Smooth muscle cell (in vitro differentiated cells): Measurements from ENCODE around the gene CDK18. TPM values are rescaled to one million over a fixed set of nuclear protein-coding genes. Genes with fewer than 3 reads are reported as not detected.

Experiments used
- DNase-seq: peaks from one replicate; lab custom pipeline; 2025; ENCODE audit not compliant: unreplicated experiment; lab: John Stamatoyannopoulos, UW
- H2AFZ ChIP-seq: fragments of 200-600 bp; sonication (generic); 2 replicates; pipeline ENCODE4 v1.6.0; 2016; ENCODE audit warnings: antibody characterized with exemption, low read depth, mild to moderate bottlenecking
- H3F3A ChIP-seq: fragments of 200-600 bp; sonication (generic); 2 replicates; pipeline ENCODE4 v1.6.0; 2017; ENCODE audit warnings: antibody characterized with exemption, low read depth
- H3K27ac ChIP-seq: fragments of 200-600 bp; sonication (generic); 2 replicates; pipeline ENCODE4 v1.5.1; 2016; ENCODE audit warnings: low read depth, mild to moderate bottlenecking
- H3K27me3 ChIP-seq: fragments of 200-600 bp; sonication (generic); 2 replicates; pipeline ENCODE4 v1.6.1; 2016; ENCODE audit warnings: low read depth, mild to moderate bottlenecking
- H3K36me3 ChIP-seq: fragments of 200-600 bp; sonication (generic); 2 replicates; pipeline ENCODE4 v1.5.1; 2016; ENCODE audit warnings: low read depth
- H3K4me1 ChIP-seq: fragments of 200-600 bp; sonication (generic); 2 replicates; pipeline ENCODE4 v1.5.1; 2016; ENCODE audit warnings: low read depth
- H3K4me2 ChIP-seq: fragments of 200-600 bp; sonication (generic); 2 replicates; pipeline ENCODE4 v1.6.0; 2016; ENCODE audit warnings: mild to moderate bottlenecking
- H3K4me3 ChIP-seq: fragments of 200-600 bp; sonication (generic); 2 replicates; pipeline ENCODE4 v1.5.1; 2016; ENCODE audit warnings: mild to moderate bottlenecking
- H3K79me2 ChIP-seq: fragments of 200-600 bp; sonication (generic); 2 replicates; pipeline ENCODE4 v1.6.0; 2016; ENCODE audit warnings: low read depth, mild to moderate bottlenecking
- H3K9ac ChIP-seq: fragments of 200-600 bp; sonication (generic); 2 replicates; pipeline ENCODE4 v1.6.0; 2016; ENCODE audit warnings: low read depth
- H3K9me3 ChIP-seq: fragments of 200-600 bp; sonication (generic); replicated peaks from 2 replicates; pipeline ENCODE4 v1.5.1; 2016; ENCODE audit warnings: low read depth
- H4K20me1 ChIP-seq: fragments of 200-600 bp; sonication (generic); 2 replicates; pipeline ENCODE4 v1.6.0; 2016; ENCODE audit warnings: low read depth
- CTCF ChIP-seq: fragments of 200-600 bp; sonication (generic); IDR thresholded peaks from 2 replicates; pipeline ENCODE4 v1.5.1; 2017; ENCODE audit warnings: borderline replicate concordance, mild to moderate bottlenecking, antibody characterized with exemption; ENCODE audit not compliant: insufficient read depth, poor library complexity, severe bottlenecking
- WGBS: methylation state at CpG from one replicate; pipeline ENCODE4 v1.1.7; 2016; ENCODE audit warnings: low lambda C conversion rate; 5-methylcytosine and 5-hydroxymethylcytosine counted together
- polyA plus RNA-seq: library from polyadenylated mRNA; unstranded; fragments of >200 nt; fragmentation: Nextera tagmentation; extraction: Ambion mirVana; gene quantifications from 2 replicates; pipeline ENCODE4 v1.2.1, GENCODE V29; 2016
- total RNA-seq: library from RNA; depleted of rRNA; stranded (reverse); fragments of >200 nt; gene quantifications from 2 replicates; pipeline ENCODE4 v1.2.3, GENCODE V29; 2014

CDK18 gene
- total and polyA plus RNA-seq, 2 experiments from 2014 or later = 6.1 TPM

GRCh38 chr1:205568469-205569361 is 64.2 kb downstream of the CDK18 start:
- TF ChIP-seq CTCF = no peak
- no peak overlapping the region for H3K27ac ChIP-seq
- H3K9ac ChIP-seq = no peak overlapping the region
- H3K4me2 ChIP-seq = peak overlapping the region; percentile 74
- WGBS = 17% methylated on average over 30 of the region's 90 CpGs
- H3K4me1 ChIP-seq = no peaks in the 10 kb centered on the region
- H4K20me1 ChIP-seq = no peaks in the 10 kb centered on the region
- peak overlapping the region; percentile 31 for H3K4me3 ChIP-seq
- no peaks in the 10 kb centered on the region for H3K79me2 ChIP-seq
- H3K27me3 ChIP-seq = peaks cover 94% of the 10 kb centered on the region
- H3K9me3 ChIP-seq = no peaks in the 10 kb centered on the region
- no peaks in the 10 kb centered on the region for H3F3A ChIP-seq
- no peaks in the 10 kb centered on the region for H3K36me3 ChIP-seq
- H2AFZ ChIP-seq = no peak overlapping the region
- DNase-seq = no peak

GRCh38 chr1:205569411-205570172 is 65.1 kb downstream of the CDK18 start:
- H3K79me2 ChIP-seq = no peaks in the 10 kb centered on the region
- H3K4me2 ChIP-seq = peak overlapping the region; percentile 74
- no peak for TF ChIP-seq CTCF
- H3K27me3 ChIP-seq = peaks cover 94% of the 10 kb centered on the region
- no peak overlapping the region for H2AFZ ChIP-seq
- H3K36me3 ChIP-seq = no peaks in the 10 kb centered on the region
- H3K9me3 ChIP-seq = no peaks in the 10 kb centered on the region
- no peak overlapping the region for H3K4me3 ChIP-seq
- H3K9ac ChIP-seq = no peak overlapping the region
- WGBS = 30% methylated on average over 17 of the region's 22 CpGs
- H3F3A ChIP-seq = no peaks in the 10 kb centered on the region
- no peak for DNase-seq
- H3K27ac ChIP-seq = no peak overlapping the region
- no peaks in the 10 kb centered on the region for H4K20me1 ChIP-seq
- no peaks in the 10 kb centered on the region for H3K4me1 ChIP-seq

GRCh38 chr1:205570173-205570501 is 65.7 kb downstream of the CDK18 start:
- no peaks in the 10 kb centered on the region for H3K4me1 ChIP-seq
- DNase-seq = no peak
- no peaks in the 10 kb centered on the region for H3K79me2 ChIP-seq
- H3K4me3 ChIP-seq = no peak overlapping the region
- H3K9me3 ChIP-seq = no peaks in the 10 kb centered on the region
- 82% methylated on average over 7 of the region's 7 CpGs for WGBS
- H3K27me3 ChIP-seq = peaks cover 98% of the 10 kb centered on the region
- H3K27ac ChIP-seq = no peak overlapping the region
- H3K9ac ChIP-seq = no peak overlapping the region
- H3F3A ChIP-seq = no peaks in the 10 kb centered on the region
- TF ChIP-seq CTCF = no peak
- no peak overlapping the region for H2AFZ ChIP-seq
- no peaks in the 10 kb centered on the region for H3K36me3 ChIP-seq
- H4K20me1 ChIP-seq = no peaks in the 10 kb centered on the region
- H3K4me2 ChIP-seq = no peak overlapping the region
